Panc1 (cell line): ENCODE data around the gene SLC44A1. TPM values are rescaled to one million over a fixed set of nuclear protein-coding genes. Genes with fewer than 3 reads are reported as not detected.

Source experiments
- ATAC-seq: fragments of 200-7000 bp; cut with Tn5 transposase; 2 replicates; pipeline ENCODE4 v1.9.1; 2020; ENCODE audit warnings: mild to moderate bottlenecking, moderate library complexity
- BruUV-seq: library from RNA; stranded (reverse); fragments of 400-500 nt; replicated peaks from 2 replicates; lab custom pipeline; 2021; lab: Mats Ljungman, UMichigan
- CTCF ChIA-PET: fragments of 300-600 bp; sonication (Branson Sonifier 250); formaldehyde crosslinking; loops from one replicate; lab custom pipeline; 2022; ENCODE audit warnings: antibody characterized with exemption; lab: Charles Lee
- POLR2A ChIA-PET: fragments of 300-600 bp; sonication (Branson Sonifier 250); formaldehyde crosslinking; loops from one replicate; lab custom pipeline; 2022; ENCODE audit warnings: antibody characterized with exemption; lab: Charles Lee
- DNase-seq: peaks from one replicate; pipeline ENCODE4 v3.0.0-alpha.2; 2010; ENCODE audit warnings: low read depth, low spot score
- H3K27ac ChIP-seq: 2 replicates; pipeline ENCODE4 v1.5.1; 2011; ENCODE audit warnings: mild to moderate bottlenecking, low read length, inconsistent platforms
- H3K27me3 ChIP-seq: fragments of 200-500 bp; sonication (Bioruptor generic); 2 replicates; pipeline ENCODE4 v1.6.0; 2014; ENCODE audit warnings: low read length, inconsistent platforms; ENCODE audit not compliant: control insufficient read depth, insufficient read depth
- H3K36me3 ChIP-seq: fragments of 200-500 bp; sonication (Bioruptor generic); 2 replicates; pipeline ENCODE4 v1.5.1; 2014; ENCODE audit warnings: inconsistent platforms, mild to moderate bottlenecking, low read length, moderate library complexity; ENCODE audit not compliant: control insufficient read depth, insufficient read depth
- H3K4me1 ChIP-seq: 2 replicates; pipeline ENCODE4 v1.5.1; 2011; ENCODE audit warnings: inconsistent platforms, mild to moderate bottlenecking, low read length, moderate library complexity; ENCODE audit not compliant: control insufficient read depth, insufficient read depth
- H3K4me3 ChIP-seq, 2 experiments: 2 replicates each; pipeline ENCODE4 v1.5.1; 2011 to 2012; ENCODE audit warnings: low read depth in 2 of 2, low read length in 2 of 2, mild to moderate bottlenecking in 2 of 2, inconsistent platforms in 1 of 2, moderate library complexity in 1 of 2
- H3K9me3 ChIP-seq: fragments of 200-500 bp; sonication (Bioruptor generic); 2 replicates; pipeline ENCODE4 v1.5.1; 2014; ENCODE audit warnings: low read depth, mild to moderate bottlenecking, inconsistent platforms, low read length, moderate library complexity; ENCODE audit not compliant: control insufficient read depth, insufficient read depth
- CTCF ChIP-seq: fragments of 450-650 bp; IDR thresholded peaks from 2 replicates; pipeline ENCODE4 v1.5.1; 2017; ENCODE audit warnings: mild to moderate bottlenecking
- POLR2AphosphoS5 ChIP-seq: IDR thresholded peaks from 2 replicates; pipeline ENCODE4 v1.6.1; 2012; ENCODE audit warnings: mild to moderate bottlenecking, low read depth, low read length, moderate library complexity
- REST ChIP-seq, 2 experiments: IDR thresholded peaks; 2 replicates each; pipeline ENCODE4 v1.6.1; 2011 to 2012; ENCODE audit warnings: low read depth in 2 of 2, control low read depth in 1 of 2, low read length in 1 of 2, mild to moderate bottlenecking in 1 of 2, moderate library complexity in 1 of 2; ENCODE audit not compliant: insufficient read depth in 1 of 2
- SIN3A ChIP-seq: IDR thresholded peaks from 2 replicates; pipeline ENCODE4 v1.6.1; 2012; ENCODE audit warnings: low read depth, mild to moderate bottlenecking, low read length, moderate library complexity, borderline replicate concordance; ENCODE audit not compliant: insufficient read depth
- TCF7L2 ChIP-seq: IDR thresholded peaks from 2 replicates; pipeline ENCODE4 v1.6.1; 2011; ENCODE audit warnings: mild to moderate bottlenecking, low read depth, low read length, inconsistent platforms
- in situ Hi-C: cut with HindIII; loops from 2 replicates; pipeline ENCODE4 v1.10.0; 2016; ENCODE audit warnings: low sequenced_read_pairs, low pct_unique_long_range_greater_than_20kb
- intact Hi-C: fragments of 100-400 bp; cut with micrococcal nuclease; formaldehyde crosslinking; loops from one replicate; pipeline ENCODE4 v1.10.0; 2022; ENCODE audit not compliant: unreplicated experiment
- total RNA-seq: library from RNA; stranded (reverse); gene quantifications from one replicate; pipeline ENCODE4 v1.2.1, GENCODE V29; 2021; ENCODE audit not compliant: unreplicated experiment

The SLC44A1 gene
- total RNA-seq, 1 experiment from 2014 or later, result 8.7 TPM

GRCh38 chr9:105369911-105370310 lies 125.5 kb downstream of the SLC44A1 start:
- intact Hi-C loops, result no loop called here
- Histone ChIP-seq H3K4me3 (no peak overlapping the region), H3K27me3 (no peaks in the 10 kb centered on the region), H3K4me1 (no peaks in the 10 kb centered on the region), H3K27ac (no peak overlapping the region), H3K36me3 (no peaks in the 10 kb centered on the region), H3K9me3 (no peaks in the 10 kb centered on the region)
- no TSS peak for BruUV-seq
- in situ Hi-C loops, result no loop called here
- ChIA-PET CTCF (no interaction called here), POLR2A (no interaction called here)
- no peak for DNase-seq
- no peak for ATAC-seq
- no peak for TF ChIP-seq TCF7L2
- no peak for TF ChIP-seq REST (IDR thresholded peaks at IDR 0.05; ENCODE audit: insufficient read depth in 1 of 2, low read depth in 2 of 2, low read length in 1 of 2)
- no peak for TF ChIP-seq CTCF
- no peak for TF ChIP-seq SIN3A
- no peak for TF ChIP-seq POLR2AphosphoS5

GRCh38 chr9:105373723-105374122 lies 129.3 kb downstream of the SLC44A1 start:
- Histone ChIP-seq H3K4me1 (no peaks in the 10 kb centered on the region), H3K4me3 (no peak overlapping the region), H3K27ac (no peak overlapping the region), H3K27me3 (no peaks in the 10 kb centered on the region), H3K36me3 (no peaks in the 10 kb centered on the region), H3K9me3 (no peaks in the 10 kb centered on the region)
- in situ Hi-C loops (no loop called here), intact Hi-C loops (no loop called here)
- DNase-seq (no peak), ATAC-seq (no peak)
- POLR2A ChIA-PET, result no interaction called here
- BruUV-seq, result no TSS peak
- CTCF ChIA-PET, result interaction anchor here (0.6 kb wide), 1 partner anchor 380 kb away, joined by 3 read pairs; no protein-coding TSS in a partner anchor
- TF ChIP-seq CTCF, result no peak

- Histone ChIP-seq H3K27ac (no peak overlapping the region), H3K9me3 (no peaks in the 10 kb centered on the region), H3K27me3 (no peaks in the 10 kb centered on the region), H3K4me1 (no peaks in the 10 kb centered on the region), H3K36me3 (no peaks in the 10 kb centered on the region), H3K4me3 (no peak overlapping the region)
- TF ChIP-seq TCF7L2, result no peak
- no peak for TF ChIP-seq SIN3A
- no peak for TF ChIP-seq REST (IDR thresholded peaks at IDR 0.05; ENCODE audit: insufficient read depth in 1 of 2, low read depth in 2 of 2, low read length in 1 of 2)
- no peak for TF ChIP-seq CTCF
- no peak for TF ChIP-seq POLR2AphosphoS5
- no peak for ATAC-seq
- DNase-seq, result no peak
- ChIA-PET POLR2A (no interaction called here), CTCF (no interaction called here)
- intact Hi-C loops, result no loop called here
- no TSS peak for BruUV-seq
- in situ Hi-C loops, result no loop called here
Observed at GRCh38 chr9:105375323-105375722, 130.9 kb downstream of the SLC44A1 start.
